ENCODE data around the gene NUP205. TPM values are rescaled to one million over a fixed set of nuclear protein-coding genes. Genes with fewer than 3 reads are reported as not detected.

The NUP205 gene
- total RNA-seq, 6 experiments from 2014 or later = 12.3 to 20.8 (median 16.1) TPM

- intact Hi-C loops (cut with DNase I) = no loop called here
- peaks cover 0 to 9% (median 0%) of the 10 kb centered on the region in 4 donors for H3K4me1 ChIP-seq
- ATAC-seq = no peak
- H3K27ac ChIP-seq = no peak overlapping the region
- H3K9me3 ChIP-seq = no peaks in the 10 kb centered on the region
- no peak for TF ChIP-seq POLR2A (IDR thresholded peaks at IDR 0.05)
- no peak for TF ChIP-seq CTCF (IDR thresholded peaks at IDR 0.05)
- no peak overlapping the region for H3K4me3 ChIP-seq
- DNase-seq = no peak
- 81% methylated on average over 2 of the region's 5 CpGs for WGBS (ENCODE audit: insufficient coverage, low coverage, low lambda C conversion rate, missing lambda C conversion rate)
- no peaks in the 10 kb centered on the region for H3K27me3 ChIP-seq
- no peaks in the 10 kb centered on the region for H3K36me3 ChIP-seq
Measured at GRCh38 chr7:135658564-135658963, 100.8 kb downstream of the NUP205 start.

- 71% methylated on average over 9 of the region's 9 CpGs for WGBS (ENCODE audit: insufficient coverage, low coverage, low lambda C conversion rate, missing lambda C conversion rate)
Measured at GRCh38 chr7:135659159-135659846, 101.6 kb downstream of the NUP205 start.

GRCh38 chr7:135661311-135662122 lies 103.8 kb downstream of the NUP205 start:
- Histone ChIP-seq H3K36me3 (no peaks in the 10 kb centered on the region), H3K4me1 (peaks cover 0 to 11% (median 0%) of the 10 kb centered on the region in 4 donors), H3K9me3 (no peaks in the 10 kb centered on the region), H3K27me3 (no peaks in the 10 kb centered on the region), H3K4me3 (peak overlapping the region; percentile 88 to 97 (median 97)), H3K27ac (peak overlapping the region; percentile 72 to 91 (median 84))
- peak; percentile 68 to 80 (median 74) for ATAC-seq
- intact Hi-C loops (cut with DNase I) = no loop called here
- no peak for DNase-seq
- no peak for TF ChIP-seq CTCF (IDR thresholded peaks at IDR 0.05)
- no peak for TF ChIP-seq POLR2A (IDR thresholded peaks at IDR 0.05)
- 38% methylated on average over 7 of the region's 14 CpGs for WGBS (ENCODE audit: insufficient coverage, low coverage, low lambda C conversion rate, missing lambda C conversion rate)

More at GRCh38 chr7:135659159-135659846, 101.6 kb downstream of the NUP205 start:
- Histone ChIP-seq H3K27me3 (no peaks in the 10 kb centered on the region), H3K27ac (no peak overlapping the region), H3K36me3 (no peaks in the 10 kb centered on the region), H3K9me3 (no peaks in the 10 kb centered on the region), H3K4me1 (peaks cover 0 to 11% (median 0%) of the 10 kb centered on the region in 4 donors), H3K4me3 (no peak overlapping the region)
- intact Hi-C loops (cut with DNase I) = no loop called here
- TF ChIP-seq POLR2A (IDR thresholded peaks at IDR 0.05) = no peak
- no peak for TF ChIP-seq CTCF (IDR thresholded peaks at IDR 0.05)
- ATAC-seq (no peak), DNase-seq (no peak)

- TF ChIP-seq POLR2A (IDR thresholded peaks at IDR 0.05) (no peak), CTCF (IDR thresholded peaks at IDR 0.05) (no peak)
- ATAC-seq (no peak), DNase-seq (peak in 1 of 3 donors; percentile 65)
- no peaks in the 10 kb centered on the region for H3K27me3 ChIP-seq
- H3K36me3 ChIP-seq = no peaks in the 10 kb centered on the region
- intact Hi-C loops (cut with DNase I) = no loop called here
- H3K4me1 ChIP-seq = peaks cover 0 to 11% (median 0%) of the 10 kb centered on the region in 4 donors
- no peaks in the 10 kb centered on the region for H3K9me3 ChIP-seq
- peak overlapping the region; percentile 88 to 97 (median 97) for H3K4me3 ChIP-seq
- WGBS (ENCODE audit: insufficient coverage, low coverage, low lambda C conversion rate, missing lambda C conversion rate) = 5% methylated on average over 7 of the region's 17 CpGs
- peak overlapping the region; percentile 72 to 91 (median 84) for H3K27ac ChIP-seq
Measured at GRCh38 chr7:135662123-135662372, 104.3 kb downstream of the NUP205 start.

Measured in right lobe of liver (tissue), 6 donors.